Stimulated activated effector memory CD8-positive, alpha-beta T cell treated with anti-CD3 and anti-CD28 coated beads, Interleukin-12 subunit alpha, Interleukin-12 subunit beta, amount 100 ng/mL, for 72 hours (primary cell): ENCODE results near the gene LRP8.

Source experiments
- ATAC-seq: fragments of 150-1000 bp; cut with Tn5 transposase; 2 replicates; pipeline ENCODE4 v1.10.0; 2021
- DNase-seq, 2 donors: peaks; one replicate each; pipeline ENCODE4 v3.0.0; 2021 to 2022; ENCODE audit warnings: low spot score in 2 of 2
- H3K27ac Mint-ChIP-seq: one replicate; pipeline ENCODE4 v1.8.0; 2022; ENCODE audit warnings: mild to moderate bottlenecking, mixed read lengths
- H3K36me3 Mint-ChIP-seq: one replicate; pipeline ENCODE4 v1.8.0; 2022; ENCODE audit warnings: mild to moderate bottlenecking, mixed read lengths
- H3K4me1 Mint-ChIP-seq: one replicate; pipeline ENCODE4 v1.8.0; 2022; ENCODE audit warnings: mixed read lengths
- H3K4me3 Mint-ChIP-seq: one replicate; pipeline ENCODE4 v1.8.0; 2022; ENCODE audit warnings: mild to moderate bottlenecking, mixed read lengths
- H3K9me3 Mint-ChIP-seq: one replicate; pipeline ENCODE4 v1.8.0; 2022; ENCODE audit warnings: mixed read lengths

The LRP8 gene

GRCh38 chr1:53324321-53324720, 3.5 kb downstream of the LRP8 start:
- Mint-ChIP-seq H3K4me3 (peak overlapping the region; percentile 95), H3K27ac (peak overlapping the region; percentile 95), H3K36me3 (peaks cover 83% of the 10 kb centered on the region)

GRCh38 chr1:53323316-53323715, 4.6 kb downstream of the LRP8 start:
- ATAC-seq (no peak), DNase-seq (no peak)
- Mint-ChIP-seq H3K4me3 (no peak overlapping the region), H3K9me3 (no peaks in the 10 kb centered on the region), H3K36me3 (peaks cover 88% of the 10 kb centered on the region), H3K27ac (peak overlapping the region; percentile 95), H3K4me1 (peaks cover 51% of the 10 kb centered on the region)

More at GRCh38 chr1:53324321-53324720, 3.5 kb downstream of the LRP8 start:
- Mint-ChIP-seq H3K9me3 (no peaks in the 10 kb centered on the region), H3K4me1 (peaks cover 55% of the 10 kb centered on the region)
- DNase-seq (no peak), ATAC-seq (no peak)

- DNase-seq (no peak), ATAC-seq (no peak)
- H3K4me3 Mint-ChIP-seq: no peak overlapping the region
- H3K9me3 Mint-ChIP-seq: no peaks in the 10 kb centered on the region
- peak overlapping the region; percentile 57 for H3K27ac Mint-ChIP-seq
- peaks cover 91% of the 10 kb centered on the region for H3K36me3 Mint-ChIP-seq
- peaks cover 56% of the 10 kb centered on the region for H3K4me1 Mint-ChIP-seq
Measured at GRCh38 chr1:53321776-53322602, 5.9 kb downstream of the LRP8 start.

GRCh38 chr1:53321366-53321765, 6.5 kb downstream of the LRP8 start:
- peak overlapping the region; percentile 57 for H3K27ac Mint-ChIP-seq

GRCh38 chr1:53320646-53321045, 7.2 kb downstream of the LRP8 start:
- ATAC-seq (no peak), DNase-seq (no peak)
- H3K36me3 Mint-ChIP-seq: peaks cover 82% of the 10 kb centered on the region
- H3K4me1 Mint-ChIP-seq: peaks cover 53% of the 10 kb centered on the region
- H3K4me3 Mint-ChIP-seq: no peak overlapping the region
- H3K27ac Mint-ChIP-seq: no peak overlapping the region
- H3K9me3 Mint-ChIP-seq: no peaks in the 10 kb centered on the region

More at GRCh38 chr1:53321366-53321765, 6.5 kb downstream of the LRP8 start:
- peaks cover 56% of the 10 kb centered on the region for H3K4me1 Mint-ChIP-seq
- peaks cover 86% of the 10 kb centered on the region for H3K36me3 Mint-ChIP-seq
- DNase-seq (no peak), ATAC-seq (no peak)
- no peaks in the 10 kb centered on the region for H3K9me3 Mint-ChIP-seq
- no peak overlapping the region for H3K4me3 Mint-ChIP-seq

- ATAC-seq (no peak), DNase-seq (no peak)
- no peak overlapping the region for H3K4me3 Mint-ChIP-seq
- no peaks in the 10 kb centered on the region for H3K9me3 Mint-ChIP-seq
- H3K27ac Mint-ChIP-seq: no peak overlapping the region
- H3K4me1 Mint-ChIP-seq: peaks cover 43% of the 10 kb centered on the region
- peaks cover 79% of the 10 kb centered on the region for H3K36me3 Mint-ChIP-seq
Measured at GRCh38 chr1:53319296-53320101, 8.4 kb downstream of the LRP8 start.

GRCh38 chr1:53317646-53318539, 10.0 kb downstream of the LRP8 start:
- no peaks in the 10 kb centered on the region for H3K9me3 Mint-ChIP-seq
- no peak overlapping the region for H3K4me3 Mint-ChIP-seq
- peaks cover 81% of the 10 kb centered on the region for H3K36me3 Mint-ChIP-seq
- H3K27ac Mint-ChIP-seq: peak overlapping the region; percentile 85
- ATAC-seq (no peak), DNase-seq (no peak)
- H3K4me1 Mint-ChIP-seq: peaks cover 39% of the 10 kb centered on the region

- ATAC-seq (no peak), DNase-seq (no peak)
- H3K9me3 Mint-ChIP-seq: no peaks in the 10 kb centered on the region
- peaks cover 81% of the 10 kb centered on the region for H3K36me3 Mint-ChIP-seq
- H3K27ac Mint-ChIP-seq: peak overlapping the region; percentile 33
- H3K4me3 Mint-ChIP-seq: no peak overlapping the region
- peaks cover 32% of the 10 kb centered on the region for H3K4me1 Mint-ChIP-seq
Measured at GRCh38 chr1:53316766-53317581, 10.9 kb downstream of the LRP8 start.

GRCh38 chr1:53316424-53316765, 11.5 kb downstream of the LRP8 start:
- H3K4me3 Mint-ChIP-seq: no peak overlapping the region
- ATAC-seq: no peak
- DNase-seq: no peak
- no peaks in the 10 kb centered on the region for H3K9me3 Mint-ChIP-seq
- peaks cover 81% of the 10 kb centered on the region for H3K36me3 Mint-ChIP-seq
- peak overlapping the region; percentile 33 for H3K27ac Mint-ChIP-seq
- H3K4me1 Mint-ChIP-seq: peaks cover 36% of the 10 kb centered on the region

GRCh38 chr1:53315456-53316423, 12.1 kb downstream of the LRP8 start:
- Mint-ChIP-seq H3K27ac (peak overlapping the region; percentile 37), H3K36me3 (peaks cover 77% of the 10 kb centered on the region), H3K4me3 (no peak overlapping the region), H3K4me1 (peaks cover 33% of the 10 kb centered on the region), H3K9me3 (no peaks in the 10 kb centered on the region)
- no peak for ATAC-seq
- DNase-seq: no peak

- H3K4me3 Mint-ChIP-seq: no peak overlapping the region
- peaks cover 37% of the 10 kb centered on the region for H3K4me1 Mint-ChIP-seq
- H3K9me3 Mint-ChIP-seq: no peaks in the 10 kb centered on the region
- DNase-seq (no peak), ATAC-seq (no peak)
- peaks cover 70% of the 10 kb centered on the region for H3K36me3 Mint-ChIP-seq
- no peak overlapping the region for H3K27ac Mint-ChIP-seq
Measured at GRCh38 chr1:53315046-53315445, 12.8 kb downstream of the LRP8 start.

- H3K27ac Mint-ChIP-seq: peak overlapping the region; percentile 88
- no peak overlapping the region for H3K4me3 Mint-ChIP-seq
- no peak for ATAC-seq
- peaks cover 67% of the 10 kb centered on the region for H3K36me3 Mint-ChIP-seq
- H3K9me3 Mint-ChIP-seq: no peaks in the 10 kb centered on the region
- no peak for DNase-seq
- H3K4me1 Mint-ChIP-seq: peaks cover 37% of the 10 kb centered on the region
Measured at GRCh38 chr1:53314606-53315005, 13.3 kb downstream of the LRP8 start.

GRCh38 chr1:53314096-53314495, 13.8 kb downstream of the LRP8 start:
- ATAC-seq: no peak
- Mint-ChIP-seq H3K36me3 (peaks cover 64% of the 10 kb centered on the region), H3K27ac (peak overlapping the region; percentile 88), H3K4me3 (no peak overlapping the region), H3K4me1 (peaks cover 33% of the 10 kb centered on the region), H3K9me3 (no peaks in the 10 kb centered on the region)
- DNase-seq: no peak
